Gastrocnemius medialis (tissue), 4 donors: ENCODE measurements around the gene TARP.

Source experiments
- ATAC-seq, 2 donors: fragments of 150-250 bp; one replicate each; pipeline ENCODE4 v1.9.1; 2016
- DNase-seq, 2 donors: peaks; one replicate each; pipeline ENCODE4 v3.0.0-alpha.2; 2019
- H3K27ac ChIP-seq, 4 donors: fragments of 200-600 bp; sonication (generic); 1 replicate in 1 of 4; 2 replicates in 3 of 4; pipeline ENCODE4 v1.5.1; 2016 to 2018; ENCODE audit warnings: mild to moderate bottlenecking in 2 of 4, moderate library complexity in 1 of 4
- H3K27me3 ChIP-seq, 3 donors: fragments of 200-600 bp; sonication (generic) in 2 of 3; 1 replicate in 1 of 3; 2 replicates in 2 of 3; pipeline versions ENCODE4 v1.5.1 to v1.6.0; 2016 to 2019; ENCODE audit warnings: mild to moderate bottlenecking in 1 of 3, moderate library complexity in 1 of 3
- H3K36me3 ChIP-seq, 2 donors: fragments of 200-600 bp; sonication (generic) in 1 of 2; one replicate each; pipeline ENCODE4 v1.5.1; 2017 to 2018
- H3K4me1 ChIP-seq, 2 donors: fragments of 200-600 bp; sonication (generic) in 1 of 2; one replicate each; pipeline ENCODE4 v1.5.1; 2016 to 2017; ENCODE audit warnings: mild to moderate bottlenecking in 2 of 2
- H3K4me3 ChIP-seq, 4 donors: fragments of 200-600 bp; sonication (generic) in 3 of 4; 1 replicate in 1 of 4; 2 replicates in 3 of 4; pipeline ENCODE4 v1.5.1; 2016 to 2019; ENCODE audit warnings: mild to moderate bottlenecking in 2 of 4
- H3K9me3 ChIP-seq, 3 donors: fragments of 200-600 bp; sonication (generic) in 2 of 3; 1 replicate in 1 of 3; 2 replicates in 2 of 3; pipeline ENCODE4 v1.5.1; 2016 to 2019
- POLR2A ChIP-seq, 2 donors: fragments of 450-650 bp; IDR thresholded peaks; one replicate each; pipeline ENCODE4 v1.6.1; 2017; ENCODE audit warnings: antibody characterized with exemption in 2 of 2, mild to moderate bottlenecking in 2 of 2, moderate library complexity in 2 of 2
- in situ Hi-C, 4 donors: fragments of 200-750 bp; cut with MboI; loops; one replicate each; pipeline versions ENCODE4 v1.15.0 to v1.8.0; 2017; ENCODE audit warnings: low sequenced_read_pairs in 4 of 4
- intact Hi-C: fragments of 100-400 bp; cut with DNase I; formaldehyde crosslinking; loops from one replicate; pipeline ENCODE4 v1.15.1; 2023; ENCODE audit warnings: low total_unique reads
- TF ChIP-seq, protein P1 (sequence below), 5 experiments: fragments of 450-650 bp in 3 of 5; fragments of 200-600 bp in 2 of 5; sonication (generic) in 2 of 5; IDR thresholded peaks in 4 of 5; conservative IDR thresholded peaks in 1 of 5; 1 replicate in 4 of 5; 2 replicates in 1 of 5; pipeline ENCODE4 v1.5.1; 2016 to 2019; ENCODE audit warnings: antibody characterized with exemption in 5 of 5, mild to moderate bottlenecking in 3 of 5, moderate library complexity in 3 of 5

The TARP gene

DNA sequence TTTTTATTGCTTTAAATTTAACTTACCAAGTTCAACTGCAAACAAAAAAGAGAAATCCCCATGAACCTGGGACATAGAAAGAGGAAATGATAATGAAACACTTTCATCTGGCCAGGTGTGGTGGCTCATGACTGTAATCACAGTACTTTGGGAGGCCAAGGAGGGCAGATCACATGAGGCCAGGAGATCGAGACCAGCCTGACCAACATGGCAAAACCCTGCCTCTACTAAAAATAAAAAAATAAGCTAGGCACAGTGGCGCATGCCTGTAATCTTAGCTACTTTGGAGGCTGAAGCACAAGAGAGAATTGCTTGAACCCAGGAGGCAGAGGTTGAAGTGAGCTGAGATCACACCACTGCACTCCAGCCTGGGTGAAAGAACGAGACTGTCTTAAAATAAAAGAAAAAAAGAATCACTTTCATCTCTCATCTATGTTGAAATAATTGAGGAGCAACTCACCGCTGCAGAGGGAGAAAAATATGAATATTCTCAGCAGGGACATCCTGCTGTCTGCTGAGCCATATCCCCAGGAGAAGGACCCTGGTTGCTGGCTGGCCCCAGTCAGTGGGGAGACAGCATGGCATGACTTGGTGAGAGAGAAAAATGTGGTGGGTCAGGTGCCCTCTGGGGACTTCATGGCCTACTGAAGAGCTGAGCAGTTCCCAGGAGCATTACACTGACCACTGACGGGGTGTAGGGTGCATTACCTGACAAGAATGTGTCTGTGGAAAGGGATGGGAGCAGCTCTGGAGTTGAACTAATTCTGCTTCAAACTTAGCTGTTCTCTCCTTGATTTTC is 22.8 kb upstream of the TARP start:
- no peak for DNase-seq
- Histone ChIP-seq H3K27me3 (no peaks in the 10 kb centered on the region), H3K4me1 (no peaks in the 10 kb centered on the region), H3K27ac (no peak overlapping the region), H3K36me3 (no peaks in the 10 kb centered on the region), H3K9me3 (no peaks in the 10 kb centered on the region), H3K4me3 (no peak overlapping the region)
- no peak for TF ChIP-seq POLR2A (IDR thresholded peaks at IDR 0.05)
- TF ChIP-seq, protein P1, sequence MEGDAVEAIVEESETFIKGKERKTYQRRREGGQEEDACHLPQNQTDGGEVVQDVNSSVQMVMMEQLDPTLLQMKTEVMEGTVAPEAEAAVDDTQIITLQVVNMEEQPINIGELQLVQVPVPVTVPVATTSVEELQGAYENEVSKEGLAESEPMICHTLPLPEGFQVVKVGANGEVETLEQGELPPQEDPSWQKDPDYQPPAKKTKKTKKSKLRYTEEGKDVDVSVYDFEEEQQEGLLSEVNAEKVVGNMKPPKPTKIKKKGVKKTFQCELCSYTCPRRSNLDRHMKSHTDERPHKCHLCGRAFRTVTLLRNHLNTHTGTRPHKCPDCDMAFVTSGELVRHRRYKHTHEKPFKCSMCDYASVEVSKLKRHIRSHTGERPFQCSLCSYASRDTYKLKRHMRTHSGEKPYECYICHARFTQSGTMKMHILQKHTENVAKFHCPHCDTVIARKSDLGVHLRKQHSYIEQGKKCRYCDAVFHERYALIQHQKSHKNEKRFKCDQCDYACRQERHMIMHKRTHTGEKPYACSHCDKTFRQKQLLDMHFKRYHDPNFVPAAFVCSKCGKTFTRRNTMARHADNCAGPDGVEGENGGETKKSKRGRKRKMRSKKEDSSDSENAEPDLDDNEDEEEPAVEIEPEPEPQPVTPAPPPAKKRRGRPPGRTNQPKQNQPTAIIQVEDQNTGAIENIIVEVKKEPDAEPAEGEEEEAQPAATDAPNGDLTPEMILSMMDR (IDR thresholded peaks at IDR 0.05 in 4 of 5, conservative IDR thresholded peaks at IDR 0.05 in 1 of 5) = no peak
- in situ Hi-C loops = no loop called here
- intact Hi-C loops = no loop called here
- no peak for ATAC-seq

DNA sequence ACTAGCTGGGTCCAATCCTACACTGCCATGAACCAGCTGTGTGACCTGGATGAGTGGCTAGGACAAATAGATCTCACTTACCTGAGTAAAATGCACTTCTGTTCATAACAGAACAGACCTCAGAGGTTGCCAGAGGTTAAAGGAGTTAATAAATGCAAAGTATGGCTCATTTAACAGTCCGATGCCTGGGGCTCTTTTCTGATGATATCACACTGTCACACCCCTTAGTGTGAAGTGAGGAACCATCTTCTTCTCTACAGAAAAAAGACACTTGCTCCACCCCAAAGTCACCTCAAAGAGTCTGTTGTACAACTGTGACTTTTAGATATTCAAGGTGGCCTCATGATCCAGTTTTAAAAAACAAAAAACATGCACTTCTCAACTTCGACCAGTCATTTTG is 21.5 kb upstream of the TARP start:
- intact Hi-C loops (no loop called here), in situ Hi-C loops (no loop called here)
- TF ChIP-seq POLR2A (IDR thresholded peaks at IDR 0.05) = no peak
- TF ChIP-seq, protein P1 (IDR thresholded peaks at IDR 0.05 in 4 of 5, conservative IDR thresholded peaks at IDR 0.05 in 1 of 5) = no peak
- Histone ChIP-seq H3K36me3 (no peaks in the 10 kb centered on the region), H3K27ac (no peak overlapping the region), H3K4me3 (no peak overlapping the region), H3K27me3 (no peaks in the 10 kb centered on the region), H3K9me3 (no peaks in the 10 kb centered on the region), H3K4me1 (no peaks in the 10 kb centered on the region)
- ATAC-seq (no peak), DNase-seq (no peak)

DNA sequence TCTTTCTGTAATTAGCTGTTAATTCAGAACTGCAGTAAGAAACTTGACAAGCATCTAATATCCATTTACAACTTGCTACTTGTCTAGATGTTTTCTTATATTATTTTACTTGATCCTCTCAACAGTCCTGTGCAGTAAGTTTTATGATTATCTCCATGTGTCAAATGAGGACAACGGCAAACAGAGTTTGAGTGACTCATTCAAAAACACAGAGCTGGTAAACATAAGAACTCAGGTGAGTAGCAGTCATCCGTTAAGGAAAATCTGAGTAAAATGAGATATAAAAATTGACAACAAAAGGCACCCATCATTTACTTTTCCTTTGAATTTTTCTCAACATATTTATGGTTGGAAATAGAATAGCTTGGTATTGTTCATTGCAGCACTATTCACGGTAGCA is 19.0 kb upstream of the TARP start:
- TF ChIP-seq, protein P1 (IDR thresholded peaks at IDR 0.05 in 4 of 5, conservative IDR thresholded peaks at IDR 0.05 in 1 of 5) = no peak
- TF ChIP-seq POLR2A (IDR thresholded peaks at IDR 0.05) = no peak
- DNase-seq (no peak), ATAC-seq (no peak)
- H3K4me1 ChIP-seq = no peaks in the 10 kb centered on the region
- H3K4me3 ChIP-seq = no peak overlapping the region
- in situ Hi-C loops = no loop called here
- no peaks in the 10 kb centered on the region for H3K9me3 ChIP-seq
- intact Hi-C loops = no loop called here
- H3K27ac ChIP-seq = no peak overlapping the region
- H3K27me3 ChIP-seq = no peaks in the 10 kb centered on the region
- no peaks in the 10 kb centered on the region for H3K36me3 ChIP-seq

DNA sequence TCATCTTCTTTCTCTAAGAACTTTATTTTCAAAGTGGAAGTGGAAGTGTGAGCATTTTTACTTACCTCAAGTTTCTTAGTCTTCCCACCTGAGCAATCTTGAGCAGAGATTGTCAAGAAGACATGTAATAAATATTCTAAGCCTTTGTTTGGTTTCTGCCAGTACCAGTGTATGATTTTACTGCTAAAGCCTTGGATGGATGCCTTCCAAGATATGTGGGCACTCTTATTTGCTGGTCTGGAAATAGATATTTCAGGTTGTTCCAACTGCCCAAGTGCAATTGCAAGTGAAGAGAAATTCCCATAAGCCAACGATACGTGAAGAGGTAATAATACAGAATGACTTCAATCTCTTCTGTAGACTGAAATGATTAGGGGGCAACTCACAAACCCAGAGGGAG is 18.2 kb upstream of the TARP start:
- in situ Hi-C loops = no loop called here
- H3K27me3 ChIP-seq = no peaks in the 10 kb centered on the region
- H3K36me3 ChIP-seq = no peaks in the 10 kb centered on the region
- no peak for ATAC-seq
- no peaks in the 10 kb centered on the region for H3K9me3 ChIP-seq
- H3K4me3 ChIP-seq = no peak overlapping the region
- intact Hi-C loops = no loop called here
- DNase-seq = no peak
- H3K27ac ChIP-seq = no peak overlapping the region
- H3K4me1 ChIP-seq = no peaks in the 10 kb centered on the region
- TF ChIP-seq, protein P1 (IDR thresholded peaks at IDR 0.05 in 4 of 5, conservative IDR thresholded peaks at IDR 0.05 in 1 of 5) = no peak
- TF ChIP-seq POLR2A (IDR thresholded peaks at IDR 0.05) = no peak
